Measurements from ENCODE around the gene FSTL4. TPM values are rescaled to one million over a fixed set of nuclear protein-coding genes. Genes with fewer than 3 reads are reported as not detected.

FSTL4 gene
- total RNA-seq, 2 donors from 2014 or later = 4.5 to 10.1 TPM

GRCh38 chr5:133427121-133427777 is 185.1 kb downstream of the FSTL4 start:
- TF ChIP-seq POLR2A (IDR thresholded peaks at IDR 0.05) (no peak), POLR2AphosphoS5 (IDR thresholded peaks at IDR 0.05) (no peak), CTCF (IDR thresholded peaks at IDR 0.05) (no peak)
- no peaks in the 10 kb centered on the region for H3K9me3 ChIP-seq
- WGBS = 89% methylated on average over 11 of the region's 11 CpGs
- no peak for DNase-seq (ENCODE audit: low spot score)
- intact Hi-C loops (cut with DNase I) = no loop called here
- no peak overlapping the region for H3K4me3 ChIP-seq
- H3K36me3 ChIP-seq = no peaks in the 10 kb centered on the region
- no peaks in the 10 kb centered on the region for H3K4me1 ChIP-seq (replicated peaks)
- H3K27ac ChIP-seq = no peak overlapping the region
- no peaks in the 10 kb centered on the region for H3K27me3 ChIP-seq (replicated peaks; ENCODE audit: insufficient read depth)

- Histone ChIP-seq H3K4me1 (replicated peaks) (no peaks in the 10 kb centered on the region), H3K27me3 (replicated peaks; ENCODE audit: insufficient read depth) (no peaks in the 10 kb centered on the region), H3K9me3 (no peaks in the 10 kb centered on the region), H3K27ac (no peak overlapping the region), H3K36me3 (no peaks in the 10 kb centered on the region), H3K4me3 (no peak overlapping the region)
- intact Hi-C loops (cut with DNase I) = no loop called here
- WGBS = 92% methylated on average over 9 of the region's 9 CpGs
- no peak for TF ChIP-seq POLR2AphosphoS5 (IDR thresholded peaks at IDR 0.05)
- TF ChIP-seq CTCF (IDR thresholded peaks at IDR 0.05) = no peak
- TF ChIP-seq POLR2A (IDR thresholded peaks at IDR 0.05) = no peak
- DNase-seq (ENCODE audit: low spot score) = no peak
Observed at GRCh38 chr5:133426264-133426663, 186.1 kb downstream of the FSTL4 start.

GRCh38 chr5:133425764-133426163 is 186.6 kb downstream of the FSTL4 start:
- intact Hi-C loops (cut with DNase I) = no loop called here
- no peaks in the 10 kb centered on the region for H3K27me3 ChIP-seq (replicated peaks; ENCODE audit: insufficient read depth)
- no peaks in the 10 kb centered on the region for H3K4me1 ChIP-seq (replicated peaks)
- no peak for DNase-seq (ENCODE audit: low spot score)
- H3K4me3 ChIP-seq = no peak overlapping the region
- no peaks in the 10 kb centered on the region for H3K9me3 ChIP-seq
- WGBS = 95% methylated on average over 4 of the region's 4 CpGs
- TF ChIP-seq CTCF (IDR thresholded peaks at IDR 0.05) (no peak), POLR2A (IDR thresholded peaks at IDR 0.05) (no peak), POLR2AphosphoS5 (IDR thresholded peaks at IDR 0.05) (no peak)
- no peak overlapping the region for H3K27ac ChIP-seq
- H3K36me3 ChIP-seq = no peaks in the 10 kb centered on the region

GRCh38 chr5:133425222-133425621 is 187.1 kb downstream of the FSTL4 start:
- intact Hi-C loops (cut with DNase I) = no loop called here
- Histone ChIP-seq H3K4me3 (no peak overlapping the region), H3K4me1 (replicated peaks) (no peaks in the 10 kb centered on the region), H3K27ac (no peak overlapping the region), H3K36me3 (no peaks in the 10 kb centered on the region), H3K27me3 (replicated peaks; ENCODE audit: insufficient read depth) (no peaks in the 10 kb centered on the region), H3K9me3 (no peaks in the 10 kb centered on the region)
- TF ChIP-seq CTCF (IDR thresholded peaks at IDR 0.05) (no peak), POLR2AphosphoS5 (IDR thresholded peaks at IDR 0.05) (no peak)
- no peak for DNase-seq (ENCODE audit: low spot score)
- 74% methylated on average over 5 of the region's 5 CpGs for WGBS

- WGBS = 26% methylated on average over 30 of the region's 30 CpGs
- no peaks in the 10 kb centered on the region for H3K4me1 ChIP-seq (replicated peaks)
Observed at GRCh38 chr5:133423618-133424282, 188.6 kb downstream of the FSTL4 start.

More at GRCh38 chr5:133423618-133424282, 188.6 kb downstream of the FSTL4 start:
- peak; percentile 17 for DNase-seq (ENCODE audit: low spot score)
- Histone ChIP-seq H3K4me3 (no peak overlapping the region), H3K36me3 (no peaks in the 10 kb centered on the region), H3K27me3 (replicated peaks; ENCODE audit: insufficient read depth) (no peaks in the 10 kb centered on the region), H3K9me3 (no peaks in the 10 kb centered on the region), H3K27ac (peak overlapping the region in 1 of 2 donors; percentile 35)
- intact Hi-C loops (cut with DNase I) = loop anchor here (5.0 kb wide), 2 partner anchors 189 to 444 kb away; partner anchors contain the start of gene FSTL4
- TF ChIP-seq CTCF (IDR thresholded peaks at IDR 0.05) = peak; percentile 79 to 87 (median 84)
- no peak for TF ChIP-seq POLR2A (IDR thresholded peaks at IDR 0.05)

Data from prostate gland (tissue), 2 donors.